HepG2 (cell line): ENCODE results near the gene CIAO2B.

Source experiments
- BCLAF1 ChIP-seq: fragments of 450-650 bp; IDR thresholded peaks from 2 replicates; pipeline ENCODE4 v1.6.1; 2017; ENCODE audit warnings: mild to moderate bottlenecking
- CTCF ChIP-seq: sonication (generic); formaldehyde crosslinking; IDR thresholded peaks from 2 replicates; pipeline ENCODE4 v1.5.0; 2020; ENCODE audit warnings: mild to moderate bottlenecking, missing genetic modification reagents, moderate library complexity
- HNRNPL ChIP-seq: fragments of 200-400 bp; formaldehyde crosslinking; IDR thresholded peaks from 2 replicates; pipeline ENCODE4 v1.6.1; 2017; ENCODE audit warnings: mild to moderate bottlenecking, low read depth, low read length
- MAFK ChIP-seq, 2 experiments: IDR thresholded peaks in 1 of 2; conservative IDR thresholded peaks in 1 of 2; 2 replicates each; pipeline ENCODE4 v1.6.1; 2011; ENCODE audit warnings: improper control_type of control experiment in 2 of 2, low read length in 2 of 2
- MLLT10 ChIP-seq: sonication (generic); formaldehyde crosslinking; IDR thresholded peaks from 2 replicates; pipeline ENCODE4 v1.4.0; 2020; ENCODE audit warnings: missing genetic modification reagents
- ZNF678 ChIP-seq: sonication (generic); formaldehyde crosslinking; IDR thresholded peaks from 2 replicates; pipeline ENCODE4 v1.4.0; 2020; ENCODE audit warnings: mild to moderate bottlenecking, missing genetic modification reagents

GRCh38 chr16:66908762-66909559, 25.2 kb downstream of the CIAO2B start:
- TF ChIP-seq CTCF = no peak
- TF ChIP-seq BCLAF1 = no peak
- no peak for TF ChIP-seq ZNF678 (CRISPR knock-in tag)
- TF ChIP-seq MLLT10 = no peak
- TF ChIP-seq MAFK (conservative IDR thresholded peaks at IDR 0.05 in 1 of 2, IDR thresholded peaks at IDR 0.05 in 1 of 2; ENCODE audit: low read length in 2 of 2) = no peak
- no peak for TF ChIP-seq HNRNPL
